Mesendoderm (in vitro differentiated cells): ENCODE results near the gene IGSF8.

Experiments
- DNase-seq: peaks from one replicate; pipeline ENCODE4 v3.0.0; 2013
- H2AK5ac ChIP-seq: 2 replicates; pipeline ENCODE4 v1.6.1; 2013; ENCODE audit warnings: low read length, inconsistent platforms
- H2BK120ac ChIP-seq: 2 replicates; pipeline ENCODE4 v1.6.1; 2013; ENCODE audit warnings: low read depth, mild to moderate bottlenecking, low read length, moderate library complexity, mixed read lengths
- H2BK15ac ChIP-seq: replicated peaks from 2 replicates; pipeline ENCODE4 v1.6.1; 2013; ENCODE audit warnings: low read depth, mild to moderate bottlenecking, moderate library complexity
- H2BK5ac ChIP-seq: 2 replicates; pipeline ENCODE4 v1.6.1; 2013; ENCODE audit warnings: low read length, inconsistent platforms
- H3K18ac ChIP-seq: 2 replicates; pipeline ENCODE4 v1.6.1; 2013; ENCODE audit warnings: mild to moderate bottlenecking, low read length, mixed read lengths
- H3K23ac ChIP-seq: one replicate; pipeline ENCODE4 v1.6.1; 2013; ENCODE audit warnings: low read length
- H3K27ac ChIP-seq: 2 replicates; pipeline ENCODE4 v1.5.1; 2013; ENCODE audit warnings: low read depth, mild to moderate bottlenecking, inconsistent platforms, low read length, moderate library complexity
- H3K27me3 ChIP-seq: 2 replicates; pipeline ENCODE4 v1.6.1; 2013; ENCODE audit warnings: low read length, control low read depth, mild to moderate bottlenecking, inconsistent platforms; ENCODE audit not compliant: insufficient read depth, poor library complexity
- H3K36me3 ChIP-seq: 2 replicates; pipeline ENCODE4 v1.6.1; 2013; ENCODE audit warnings: low read length, inconsistent platforms; ENCODE audit not compliant: control insufficient read depth, insufficient read depth
- H3K4ac ChIP-seq: one replicate; pipeline ENCODE4 v1.6.1; 2013; ENCODE audit warnings: low read depth, mild to moderate bottlenecking, low read length, moderate library complexity
- H3K4me1 ChIP-seq: 2 replicates; pipeline ENCODE4 v1.6.1; 2013; ENCODE audit warnings: low read depth, low read length, inconsistent platforms; ENCODE audit not compliant: control insufficient read depth
- H3K4me2 ChIP-seq: 2 replicates; pipeline ENCODE4 v1.6.1; 2013; ENCODE audit warnings: low read length
- H3K4me3 ChIP-seq: 2 replicates; pipeline ENCODE4 v1.5.1; 2013; ENCODE audit warnings: mild to moderate bottlenecking, low read length
- H3K56ac ChIP-seq: one replicate; pipeline ENCODE4 v1.6.1; 2013; ENCODE audit warnings: low read length
- H3K79me1 ChIP-seq: 2 replicates; pipeline ENCODE4 v1.6.1; 2013; ENCODE audit warnings: low read length, inconsistent platforms
- H3K79me2 ChIP-seq: 2 replicates; pipeline ENCODE4 v1.6.1; 2013; ENCODE audit warnings: mild to moderate bottlenecking, low read length; ENCODE audit not compliant: control insufficient read depth, insufficient read depth
- H3K9ac ChIP-seq: 2 replicates; pipeline ENCODE4 v1.6.1; 2013; ENCODE audit warnings: low read length, inconsistent platforms
- H4K5ac ChIP-seq: one replicate; pipeline ENCODE4 v1.6.1; 2013; ENCODE audit warnings: low read length
- H4K8ac ChIP-seq: one replicate; pipeline ENCODE4 v1.6.1; 2013; ENCODE audit warnings: low read depth, mild to moderate bottlenecking, control low read depth, low read length, moderate library complexity
- WGBS: extraction: QIAGEN DNeasy Blood & Tissue Kit; methylation state at CpG from one replicate; pipeline ENCODE4 v1.1.7; 2013; ENCODE audit warnings: low lambda C conversion rate, missing lambda C conversion rate; ENCODE audit not compliant: insufficient coverage; ENCODE audit errors: extremely low coverage; 5-methylcytosine and 5-hydroxymethylcytosine counted together

Gene IGSF8

DNA sequence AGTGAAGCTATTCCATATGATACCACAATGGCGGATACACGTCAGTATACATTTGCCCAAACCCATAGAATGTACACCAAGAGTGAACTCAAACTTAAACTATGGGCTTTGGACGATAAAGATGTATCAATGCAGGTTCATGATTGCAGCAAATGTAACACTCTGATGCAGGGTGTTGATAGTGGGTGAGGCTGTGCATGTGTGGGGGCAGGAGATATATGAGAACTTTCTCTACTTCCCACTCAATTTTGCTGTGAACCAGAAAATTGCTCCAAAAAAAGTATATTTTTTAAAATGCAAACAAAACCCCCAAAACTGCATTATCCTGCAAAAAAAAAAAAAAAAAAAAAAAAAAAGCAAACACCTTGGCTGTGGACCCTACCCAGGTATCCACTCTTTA is 20.5 kb upstream of the IGSF8 start:
- WGBS, result no CpG with 5 or more reads among the region's 3 CpGs
- no peak overlapping the region for H3K4me3 ChIP-seq
- H3K4ac ChIP-seq, result no peak overlapping the region
- no peak overlapping the region for H2BK5ac ChIP-seq
- no peaks in the 10 kb centered on the region for H3K79me1 ChIP-seq
- H2BK15ac ChIP-seq, result no peak overlapping the region
- H3K4me1 ChIP-seq, result peaks cover 18% of the 10 kb centered on the region
- H3K27me3 ChIP-seq, result no peaks in the 10 kb centered on the region
- H3K23ac ChIP-seq, result no peak overlapping the region
- H2BK120ac ChIP-seq, result no peak overlapping the region
- no peak for DNase-seq
- H3K9ac ChIP-seq, result no peak overlapping the region
- H3K27ac ChIP-seq, result no peak overlapping the region
- H3K79me2 ChIP-seq, result no peaks in the 10 kb centered on the region
- H3K18ac ChIP-seq, result no peak overlapping the region
- no peak overlapping the region for H4K5ac ChIP-seq
- H3K36me3 ChIP-seq, result no peaks in the 10 kb centered on the region
- no peak overlapping the region for H3K4me2 ChIP-seq
- no peak overlapping the region for H3K56ac ChIP-seq
- no peak overlapping the region for H2AK5ac ChIP-seq
- H4K8ac ChIP-seq, result no peak overlapping the region

DNA sequence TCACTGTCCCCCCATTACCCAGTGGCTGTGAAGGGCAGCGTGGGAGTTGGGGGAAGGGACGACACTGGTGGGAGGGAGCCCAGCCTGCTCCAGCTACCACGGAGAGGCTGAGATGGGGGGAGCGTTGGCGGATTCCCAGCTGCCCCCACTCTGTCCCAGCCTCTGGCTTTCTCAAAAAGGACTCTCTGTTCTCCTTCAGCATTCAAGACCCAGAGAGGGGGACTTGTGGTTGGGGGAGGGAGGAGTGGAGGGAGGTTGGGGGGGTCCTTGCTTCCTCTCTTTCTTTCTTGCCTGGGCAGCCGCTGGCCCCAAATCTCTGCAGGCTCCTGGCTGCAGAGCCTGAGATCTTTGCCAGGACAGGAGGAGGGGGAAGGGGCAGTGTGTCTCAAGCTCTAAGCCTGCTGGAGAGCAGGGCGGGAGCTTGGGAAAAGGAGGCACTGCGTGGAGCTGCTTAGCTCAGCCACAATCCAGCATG is 19.3 kb upstream of the IGSF8 start:
- Histone ChIP-seq H3K9ac (peak overlapping the region; percentile 0), H2BK5ac (no peak overlapping the region), H3K4ac (no peak overlapping the region), H2AK5ac (no peak overlapping the region), H4K8ac (no peak overlapping the region), H3K79me1 (no peaks in the 10 kb centered on the region), H4K5ac (no peak overlapping the region), H3K36me3 (no peaks in the 10 kb centered on the region), H3K4me3 (no peak overlapping the region), H3K79me2 (no peaks in the 10 kb centered on the region), H3K56ac (peak overlapping the region; percentile 6), H2BK15ac (no peak overlapping the region), H3K27ac (no peak overlapping the region), H3K27me3 (no peaks in the 10 kb centered on the region), H3K4me2 (no peak overlapping the region), H3K23ac (no peak overlapping the region), H3K18ac (no peak overlapping the region), H3K4me1 (peaks cover 23% of the 10 kb centered on the region), H2BK120ac (no peak overlapping the region)
- peak; percentile 50 for DNase-seq
- WGBS, result no CpG with 5 or more reads among the region's 8 CpGs

DNA sequence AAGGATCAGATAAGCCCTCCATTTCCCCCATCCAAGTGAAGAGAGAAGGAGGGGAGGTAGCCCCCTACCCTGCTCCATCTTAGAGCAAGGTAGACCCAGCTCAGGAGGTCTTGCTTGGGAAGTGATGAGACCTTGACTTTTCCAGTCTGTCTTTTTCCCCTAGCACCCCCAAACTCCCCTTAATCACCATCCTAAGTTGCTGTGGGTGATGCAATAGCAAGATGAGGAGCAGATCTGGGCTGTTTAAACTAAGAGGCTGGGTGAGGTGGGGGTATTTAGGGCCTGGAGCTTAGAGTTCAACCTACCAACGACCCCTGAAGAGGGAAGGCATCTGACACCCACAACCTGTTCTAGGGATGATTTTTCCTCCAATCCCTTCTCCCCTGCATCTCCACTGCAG is 18.9 kb upstream of the IGSF8 start:
- WGBS, result no CpG with 5 or more reads among the region's 1 CpG
- Histone ChIP-seq H3K4ac (no peak overlapping the region), H3K4me2 (no peak overlapping the region), H2BK120ac (no peak overlapping the region), H2AK5ac (no peak overlapping the region), H3K27ac (no peak overlapping the region), H3K4me3 (no peak overlapping the region), H3K27me3 (no peaks in the 10 kb centered on the region), H3K4me1 (peaks cover 23% of the 10 kb centered on the region), H3K56ac (peak overlapping the region; percentile 6), H4K5ac (no peak overlapping the region), H3K79me2 (no peaks in the 10 kb centered on the region), H4K8ac (no peak overlapping the region), H2BK5ac (no peak overlapping the region), H3K23ac (no peak overlapping the region), H3K36me3 (no peaks in the 10 kb centered on the region), H3K79me1 (no peaks in the 10 kb centered on the region), H2BK15ac (no peak overlapping the region), H3K18ac (no peak overlapping the region), H3K9ac (no peak overlapping the region)
- DNase-seq, result no peak

DNA sequence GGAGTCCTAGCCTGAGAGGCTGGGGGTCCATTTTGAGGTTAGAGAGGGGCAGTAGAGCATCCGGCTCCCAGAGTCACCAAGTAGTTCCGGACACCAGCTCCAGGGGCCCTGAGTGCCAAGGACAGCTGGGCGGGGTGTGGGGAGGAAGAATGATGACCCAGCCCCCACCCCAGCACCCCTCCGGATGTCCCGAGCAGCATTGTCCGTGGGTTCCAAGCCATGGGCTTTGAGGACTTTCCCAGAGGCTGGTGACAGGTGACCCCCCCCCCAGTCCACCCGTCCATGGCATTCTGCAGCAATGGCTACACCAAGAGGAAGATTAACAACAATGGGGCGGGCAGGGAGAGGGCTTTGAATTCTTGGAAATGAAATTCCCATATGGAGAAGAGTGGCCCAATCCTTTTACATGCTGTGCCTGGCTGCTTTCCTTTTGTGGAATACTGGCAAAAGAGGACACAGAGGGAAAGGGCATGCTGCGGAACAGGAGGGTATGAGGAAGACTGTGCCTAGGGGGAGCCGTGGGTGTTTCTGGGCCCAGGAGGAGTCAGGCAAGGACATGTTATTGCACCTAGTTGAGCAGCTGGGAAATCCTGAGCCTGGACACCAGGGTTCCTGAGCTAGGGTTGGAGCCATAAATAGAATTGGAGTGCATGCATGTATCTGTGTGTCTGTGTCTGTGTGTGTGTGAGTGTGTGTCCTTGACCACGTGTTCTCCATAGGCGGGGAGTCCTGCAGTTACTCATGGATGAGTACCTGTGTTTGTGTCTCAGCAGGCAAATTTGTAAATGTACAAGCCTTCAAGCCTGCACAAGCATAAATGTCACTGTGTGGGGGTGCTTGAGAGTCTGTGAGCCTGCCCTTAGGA is 18.1 kb upstream of the IGSF8 start:
- Histone ChIP-seq H3K36me3 (no peaks in the 10 kb centered on the region), H3K79me1 (no peaks in the 10 kb centered on the region), H2BK5ac (no peak overlapping the region), H3K4ac (no peak overlapping the region), H2BK120ac (no peak overlapping the region), H3K9ac (peak overlapping the region; percentile 4), H3K79me2 (no peaks in the 10 kb centered on the region), H3K27ac (no peak overlapping the region), H2AK5ac (peak overlapping the region; percentile 9), H4K8ac (no peak overlapping the region), H3K56ac (peak overlapping the region; percentile 26), H3K18ac (no peak overlapping the region), H3K4me3 (no peak overlapping the region), H3K27me3 (no peaks in the 10 kb centered on the region), H3K4me1 (peaks cover 23% of the 10 kb centered on the region), H3K23ac (no peak overlapping the region), H3K4me2 (no peak overlapping the region), H2BK15ac (no peak overlapping the region), H4K5ac (no peak overlapping the region)
- no peak for DNase-seq
- no CpG with 5 or more reads among the region's 12 CpGs for WGBS

DNA sequence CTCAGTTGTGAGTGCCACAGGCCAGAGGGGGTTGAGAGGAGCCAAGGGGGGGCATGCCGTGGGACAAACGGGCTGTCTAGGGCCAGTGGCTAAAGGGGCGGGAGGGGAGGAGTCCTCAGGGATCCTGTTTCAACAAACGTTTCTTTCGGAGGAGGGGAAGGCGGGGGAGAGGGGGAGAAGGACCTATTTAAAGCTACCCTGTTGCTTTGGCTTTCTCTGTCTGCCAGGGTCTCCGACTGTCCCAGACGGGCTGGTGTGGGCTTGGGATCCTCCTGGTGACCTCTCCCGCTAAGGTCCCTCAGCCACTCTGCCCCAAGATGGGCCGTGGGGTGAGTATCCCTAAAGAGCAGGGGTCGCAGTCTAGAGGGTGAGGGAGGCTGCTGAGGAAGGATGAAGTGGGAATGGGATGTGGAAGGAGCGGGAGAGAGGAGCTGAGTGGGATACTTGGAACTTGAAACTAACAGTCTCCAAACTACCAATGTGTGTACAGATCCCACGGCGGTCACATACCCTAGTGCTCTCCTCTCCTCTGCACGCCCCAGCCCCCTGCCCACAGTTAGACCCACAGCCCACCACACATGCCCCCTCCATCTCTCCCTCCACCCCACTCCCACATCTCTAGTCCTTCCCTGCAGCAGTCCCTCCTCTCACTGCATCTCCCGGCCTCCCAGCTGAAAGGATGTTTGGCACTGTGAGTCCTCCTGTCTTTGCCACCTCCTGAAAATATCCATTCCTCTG is 17.3 kb upstream of the IGSF8 start, which contains the start of gene ATP1A2:
ATP1A2 (plus strand) TSS at position 215 of the 738 bp plus-strand sequence; CDS start at position 318, 103 bp downstream.
- no CpG with 5 or more reads among the region's 16 CpGs for WGBS
- Histone ChIP-seq H3K4ac (no peak within 1 kb of the TSS), H2BK120ac (no peak within 1 kb of the TSS), H3K9ac (peak within 1 kb of the TSS; percentile 70), H4K5ac (no peak within 1 kb of the TSS), H3K27me3 (no peaks in the 10 kb centered on the region), H4K8ac (no peak within 1 kb of the TSS), H3K79me1 (no peaks in the 10 kb centered on the region), H3K4me2 (peak within 1 kb of the TSS; percentile 58), H3K36me3 (no peaks in the 10 kb centered on the region), H3K4me1 (peaks cover 23% of the 10 kb centered on the region), H3K18ac (peak within 1 kb of the TSS; percentile 39), H3K23ac (no peak within 1 kb of the TSS), H2BK15ac (no peak within 1 kb of the TSS), H2BK5ac (peak within 1 kb of the TSS; percentile 15), H3K56ac (peak within 1 kb of the TSS; percentile 88), H3K79me2 (no peaks in the 10 kb centered on the region), H3K4me3 (no peak within 1 kb of the TSS), H2AK5ac (no peak within 1 kb of the TSS), H3K27ac (no peak within 1 kb of the TSS)
- peak; percentile 73 for DNase-seq
